Activated CD8-positive, alpha-beta memory T cell treated with anti-CD3 and anti-CD28 coated beads for 48 hours (primary cell): ENCODE measurements around the gene RPL12.

Experiments
- DNase-seq, 3 experiments: peaks; one replicate each; pipeline ENCODE4 v3.0.0-alpha.2; 2020; ENCODE audit warnings: low read depth in 2 of 3, low spot score in 2 of 3

RPL12 gene

GRCh38 chr9:127450830-127451607 lies at the start of gene RPL12, which contains the start of gene LRSAM1:
Gene RPL12 (minus strand): TSS chr9:127451406. CDS start chr9:127451317, 89 bp downstream.
Gene LRSAM1 (plus strand): TSS chr9:127451510. CDS start chr9:127454528, 3,018 bp downstream.
- peak; percentile 90 to 100 (median 100) for DNase-seq

GRCh38 chr9:127500862-127501261 lies 49.7 kb upstream of the RPL12 start:
- no peak for DNase-seq

DNA sequence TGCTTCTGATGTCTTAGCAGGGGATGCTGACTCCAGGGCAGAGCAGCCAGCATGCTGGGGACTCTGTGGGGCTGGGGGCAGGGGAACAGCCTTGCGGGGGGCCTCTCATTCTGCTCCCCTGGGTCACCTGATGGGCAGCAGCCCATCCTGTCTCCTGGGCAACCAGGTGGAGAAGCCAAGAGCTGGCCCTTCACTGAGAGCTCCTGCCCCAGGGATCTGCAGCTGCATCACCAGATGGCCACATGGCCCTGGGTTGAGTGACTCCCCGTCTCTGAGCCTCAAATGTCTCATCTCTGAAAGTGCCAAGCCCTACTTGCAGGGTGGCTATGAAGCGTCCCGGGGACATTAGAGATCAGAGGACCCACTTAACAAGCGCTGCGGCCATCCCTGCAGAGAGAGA lies 49.2 kb upstream of the RPL12 start:
- no peak for DNase-seq

DNA sequence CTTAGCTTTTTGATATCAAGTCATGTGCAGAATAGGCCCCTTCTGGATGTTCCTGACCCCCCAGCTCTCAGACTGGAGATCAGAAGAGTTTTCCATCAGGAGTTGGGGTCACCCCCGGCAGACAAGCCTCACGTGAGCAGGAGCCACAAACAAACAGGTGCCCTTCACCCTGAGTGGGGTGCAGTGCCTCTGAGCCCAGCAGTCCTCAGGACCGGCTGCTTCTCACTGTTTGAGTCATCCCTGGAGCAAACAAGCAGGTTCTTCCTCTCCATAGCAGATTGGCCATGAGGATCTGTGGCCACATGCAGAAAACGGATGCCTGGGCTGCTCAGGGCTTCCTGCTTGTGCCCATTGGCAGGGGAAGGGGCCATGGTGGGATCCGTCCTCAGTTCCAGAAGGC lies 47.1 kb upstream of the RPL12 start:
- DNase-seq, result no peak

- no peak for DNase-seq
Observed at GRCh38 chr9:127497656-127498290, 46.6 kb upstream of the RPL12 start.

- DNase-seq, result no peak
Observed at GRCh38 chr9:127496974-127497373, 45.8 kb upstream of the RPL12 start.

- no peak for DNase-seq
Observed at GRCh38 chr9:127495884-127496555, 44.8 kb upstream of the RPL12 start.

- no peak for DNase-seq
Observed at GRCh38 chr9:127494304-127494702, 43.1 kb upstream of the RPL12 start.

- DNase-seq, result no peak
Observed at GRCh38 chr9:127493592-127494303, 42.5 kb upstream of the RPL12 start.

GRCh38 chr9:127492616-127493015 lies 41.4 kb upstream of the RPL12 start:
- DNase-seq, result no peak

GRCh38 chr9:127491516-127491915 lies 40.3 kb upstream of the RPL12 start:
- DNase-seq, result no peak

DNA sequence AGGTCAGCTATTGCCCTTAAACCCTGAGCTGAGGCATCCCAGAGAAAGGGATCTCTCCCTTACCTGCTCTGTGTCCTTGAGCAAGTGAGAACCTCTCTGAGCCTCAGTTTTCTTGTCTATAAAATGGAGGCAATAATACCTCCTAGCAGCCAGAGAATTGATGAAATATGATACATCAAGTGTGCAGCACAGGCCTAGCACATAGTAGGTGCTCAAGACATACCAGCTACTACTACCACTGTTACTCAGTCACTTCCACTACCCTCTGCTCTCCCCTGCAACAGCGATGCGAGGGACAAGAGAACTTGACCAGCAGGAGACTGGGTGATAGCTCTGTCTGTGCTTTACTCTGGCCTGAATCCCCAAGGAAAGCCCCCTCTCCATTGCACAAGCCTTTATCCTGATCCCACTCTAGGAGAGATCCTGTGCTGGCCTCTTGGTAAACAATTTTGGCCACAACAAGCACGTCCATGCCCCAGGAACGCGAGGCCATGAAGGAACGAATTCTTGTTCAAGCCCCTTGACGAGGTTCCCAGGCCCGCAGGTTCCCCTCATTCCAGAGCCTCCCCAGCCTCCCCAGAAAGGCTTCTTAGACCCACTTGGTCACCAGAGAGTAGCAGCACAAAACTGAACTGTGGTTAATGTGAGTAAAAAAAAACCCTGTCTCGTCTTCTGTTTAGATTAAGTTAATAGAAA lies 39.5 kb upstream of the RPL12 start:
- no peak for DNase-seq

GRCh38 chr9:127489471-127490115 lies 38.4 kb upstream of the RPL12 start:
- DNase-seq, result no peak

- DNase-seq, result no peak
Observed at GRCh38 chr9:127488946-127489345, 37.7 kb upstream of the RPL12 start.

GRCh38 chr9:127485995-127486394 lies 34.8 kb upstream of the RPL12 start:
- no peak for DNase-seq

DNA sequence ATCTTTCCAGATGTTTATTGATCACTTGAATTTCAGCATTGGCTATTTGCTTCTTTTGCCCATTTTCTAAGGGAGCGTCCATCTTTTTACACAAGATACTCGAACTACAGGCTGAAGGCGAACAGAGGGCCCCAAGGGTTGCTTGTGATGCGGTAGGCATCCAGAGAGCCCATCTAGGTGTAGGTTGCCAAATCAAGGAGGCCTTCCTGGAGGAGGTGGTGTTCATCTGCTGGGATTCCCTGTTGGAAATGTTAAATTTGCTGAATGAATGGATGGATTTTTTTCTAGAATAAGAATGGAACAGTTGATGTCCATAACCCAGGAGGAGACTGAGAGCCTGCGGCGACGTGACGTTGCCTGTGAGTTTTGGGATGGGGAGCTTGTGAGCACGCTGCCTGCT lies 31.5 kb upstream of the RPL12 start:
- no peak for DNase-seq

DNA sequence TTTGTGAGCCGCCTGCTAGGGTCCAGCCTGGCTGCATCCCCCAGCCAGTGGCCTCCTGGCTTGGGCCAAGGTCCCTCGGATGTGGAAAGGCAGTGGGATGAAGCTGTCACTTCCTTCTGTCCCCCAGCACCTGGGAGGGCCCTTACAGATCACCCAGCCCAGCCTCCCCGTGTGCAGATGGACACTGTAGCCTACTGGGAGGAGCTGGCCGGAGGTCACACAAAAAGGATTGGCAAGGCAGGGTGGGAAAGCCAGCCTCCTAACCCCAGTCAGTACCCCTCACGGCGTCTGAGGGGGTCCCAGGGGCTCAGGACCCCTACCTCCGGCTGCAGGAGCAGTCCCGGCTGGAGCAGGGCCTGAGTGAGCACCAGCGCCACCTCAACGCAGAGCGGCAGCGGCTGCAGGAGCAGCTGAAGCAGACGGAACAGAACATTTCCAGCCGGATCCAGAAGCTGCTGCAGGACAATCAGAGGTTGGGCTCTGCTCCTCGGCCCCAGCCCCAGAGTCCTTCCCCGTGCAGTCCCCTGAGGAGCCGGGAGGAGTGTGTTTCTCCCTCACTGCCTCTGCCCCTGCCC lies 28.4 kb upstream of the RPL12 start:
- DNase-seq, result no peak

DNA sequence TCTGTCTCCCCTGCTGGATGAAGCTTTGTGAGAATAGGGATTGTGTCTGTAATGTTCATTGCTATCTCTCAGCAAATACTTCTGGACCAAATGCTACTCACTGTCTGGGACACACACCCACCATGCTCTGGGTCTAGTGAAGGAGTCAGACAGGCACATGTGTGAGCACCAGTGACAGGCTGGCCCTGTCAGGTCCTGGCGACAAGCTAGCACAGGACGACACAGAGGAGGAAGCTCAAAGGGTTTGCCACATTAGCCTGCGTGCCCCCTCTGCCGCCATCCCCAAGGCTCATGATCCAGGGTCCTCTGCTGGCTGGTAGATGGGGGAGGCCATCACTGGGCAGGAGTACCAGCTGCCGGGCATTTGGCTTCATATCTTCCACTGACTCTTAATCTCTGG lies 23.4 kb upstream of the RPL12 start:
- DNase-seq, result no peak

GRCh38 chr9:127473932-127474331 lies 22.7 kb upstream of the RPL12 start:
- DNase-seq, result no peak

DNA sequence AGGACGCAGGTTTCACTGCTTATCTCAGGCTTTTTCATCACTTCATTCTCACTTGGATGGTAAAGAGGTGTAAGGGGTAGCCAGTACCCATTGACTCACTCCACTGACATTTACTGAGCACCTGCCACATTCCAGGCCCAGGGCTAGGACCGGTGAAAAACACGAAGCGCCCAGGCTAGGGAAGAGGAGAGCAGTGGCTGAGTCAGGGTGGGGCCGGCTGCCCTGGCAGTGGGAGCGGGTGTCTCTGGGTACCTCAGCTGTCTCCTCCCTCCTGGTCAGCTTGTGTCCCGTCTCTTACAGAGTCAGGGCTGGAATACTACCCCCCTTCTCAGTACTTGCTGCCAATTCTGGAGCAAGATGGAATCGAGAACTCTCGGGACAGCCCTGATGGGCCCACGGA lies 22.3 kb upstream of the RPL12 start:
- no peak for DNase-seq
